HEK293T (cell line): ENCODE data around the gene CRB3.

Experiments
- ARNT ChIP-seq: fragments of 450-650 bp; IDR thresholded peaks from 2 replicates; pipeline ENCODE4 v1.6.1; 2017; ENCODE audit warnings: mild to moderate bottlenecking
- BHLHE40 ChIP-seq: fragments of 450-650 bp; IDR thresholded peaks from 2 replicates; pipeline ENCODE4 v1.6.1; 2016; ENCODE audit warnings: mild to moderate bottlenecking, moderate library complexity, borderline replicate concordance
- CTBP1 ChIP-seq: fragments of 450-650 bp; IDR thresholded peaks from 2 replicates; pipeline ENCODE4 v1.6.1; 2016; ENCODE audit warnings: borderline replicate concordance
- ELF4 ChIP-seq: fragments of 450-650 bp; IDR thresholded peaks from 2 replicates; pipeline ENCODE4 v1.6.1; 2017; ENCODE audit warnings: antibody characterized with exemption
- FOXA1 ChIP-seq: fragments of 450-650 bp; IDR thresholded peaks from 2 replicates; pipeline ENCODE4 v1.6.1; 2016; ENCODE audit warnings: mild to moderate bottlenecking
- FOXK2 ChIP-seq: fragments of 450-650 bp; IDR thresholded peaks from 2 replicates; pipeline ENCODE4 v1.6.1; 2016; ENCODE audit warnings: mild to moderate bottlenecking
- FOXM1 ChIP-seq: fragments of 450-650 bp; IDR thresholded peaks from 2 replicates; pipeline ENCODE4 v1.6.1; 2017; ENCODE audit warnings: mild to moderate bottlenecking, borderline replicate concordance
- L3MBTL2 ChIP-seq: fragments of 450-650 bp; conservative IDR thresholded peaks from 2 replicates; pipeline ENCODE4 v1.6.1; 2016; ENCODE audit warnings: mild to moderate bottlenecking
- LEF1 ChIP-seq: fragments of 450-650 bp; IDR thresholded peaks from 2 replicates; pipeline ENCODE4 v1.6.1; 2017; ENCODE audit warnings: mild to moderate bottlenecking, borderline replicate concordance
- NFRKB ChIP-seq: fragments of 450-650 bp; IDR thresholded peaks from 2 replicates; pipeline ENCODE4 v1.6.1; 2016; ENCODE audit warnings: mild to moderate bottlenecking, moderate library complexity
- SP1 ChIP-seq: fragments of 450-650 bp; IDR thresholded peaks from 2 replicates; pipeline ENCODE4 v1.6.1; 2017
- SUZ12 ChIP-seq: fragments of 450-650 bp; IDR thresholded peaks from 2 replicates; pipeline ENCODE4 v1.6.1; 2016; ENCODE audit warnings: mild to moderate bottlenecking
- TARDBP ChIP-seq: fragments of 450-650 bp; IDR thresholded peaks from 2 replicates; pipeline ENCODE4 v1.6.1; 2016
- ZNF384 ChIP-seq: fragments of 450-650 bp; IDR thresholded peaks from 2 replicates; pipeline ENCODE4 v1.6.1; 2016

DNA sequence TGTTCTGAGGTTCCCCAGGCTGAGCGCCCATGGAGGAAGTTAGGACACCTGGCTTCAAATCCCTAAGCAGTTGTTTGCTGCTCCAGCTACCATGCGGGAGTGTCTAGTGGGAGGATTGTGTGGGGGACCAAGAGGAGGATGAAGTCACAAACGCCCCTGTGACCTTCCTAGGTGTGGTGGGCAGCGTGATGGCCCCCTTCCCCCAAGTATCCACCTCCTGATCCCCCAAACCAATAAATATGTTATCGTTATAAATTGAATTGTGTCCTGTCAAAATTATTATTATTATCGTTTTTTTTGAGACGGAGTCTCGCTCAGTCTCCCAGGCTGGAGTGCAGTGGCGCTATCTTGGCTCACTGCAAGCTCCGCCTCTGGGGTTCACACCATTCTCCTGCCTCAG, 30.4 kb upstream of the CRB3 start, which contains the start of gene SLC25A41:
- no peak for TF ChIP-seq TARDBP
- TF ChIP-seq CTBP1: no peak
- TF ChIP-seq ELF4: no peak
- TF ChIP-seq BHLHE40: no peak
- no peak for TF ChIP-seq FOXK2
- no peak for TF ChIP-seq SP1
- TF ChIP-seq ARNT: no peak
- TF ChIP-seq SUZ12: no peak
- TF ChIP-seq FOXA1: no peak
- no peak for TF ChIP-seq FOXM1
- no peak for TF ChIP-seq NFRKB
- TF ChIP-seq ZNF384: no peak
- TF ChIP-seq LEF1: no peak
- TF ChIP-seq L3MBTL2: no peak
